B cell (primary cell): Measurements from ENCODE around the gene KCNA4. TPM values are rescaled to one million over a fixed set of nuclear protein-coding genes. Genes with fewer than 3 reads are reported as not detected.

Experiments
- ATAC-seq: fragments of 200-7000 bp; cut with Tn5 transposase; one replicate; pipeline ENCODE4 v1.10.0; 2021; ENCODE audit warnings: low read depth, mild to moderate bottlenecking, moderate number of reproducible peaks, moderate library complexity
- CTCF ChIA-PET: fragments of 350-600 bp; sonication (Branson Sonifier 250); formaldehyde crosslinking; loops from one replicate; lab custom pipeline; 2021; ENCODE audit warnings: antibody characterized with exemption, inconsistent platforms; lab: Charles Lee
- POLR2A ChIA-PET: fragments of 350-600 bp; sonication (Branson Sonifier 250); formaldehyde crosslinking; loops from one replicate; lab custom pipeline; 2021; ENCODE audit warnings: antibody characterized with exemption; lab: Charles Lee
- DNase-seq: peaks from one replicate; pipeline ENCODE4 v3.0.0; 2013
- H2AFZ ChIP-seq: 2 replicates; pipeline ENCODE4 v1.6.1; 2012; ENCODE audit warnings: mild to moderate bottlenecking, low read depth, low read length; ENCODE audit not compliant: insufficient read depth, poor library complexity, severe bottlenecking
- H3K27ac ChIP-seq, 2 donors: 1 replicate in 1 of 2; 2 replicates in 1 of 2; pipeline ENCODE4 v1.5.1; 2012 to 2013; ENCODE audit warnings: low read length in 2 of 2, mild to moderate bottlenecking in 2 of 2, moderate library complexity in 1 of 2
- H3K27me3 ChIP-seq, 4 experiments: fragments of 200-600 bp in 1 of 4; sonication (generic) in 1 of 4; replicated peaks in 1 of 4; 1 replicate in 2 of 4; 2 replicates in 2 of 4; pipeline versions ENCODE4 v1.6.1 to v1.7.0; 2013 to 2016; ENCODE audit warnings: low read length in 3 of 4, mild to moderate bottlenecking in 2 of 4, mixed read lengths in 1 of 4, moderate library complexity in 1 of 4; ENCODE audit not compliant: insufficient read depth in 4 of 4, control insufficient read depth in 3 of 4; ENCODE audit errors: control extremely low read depth in 1 of 4
- H3K36me3 ChIP-seq, 2 experiments: replicated peaks in 1 of 2; 1 replicate in 1 of 2; 2 replicates in 1 of 2; pipeline versions ENCODE4 v1.6.1 to v1.7.1; 2013; ENCODE audit warnings: low read length in 1 of 2; ENCODE audit not compliant: insufficient read depth in 2 of 2, control insufficient read depth in 1 of 2; ENCODE audit errors: control extremely low read depth in 1 of 2, extremely low read depth in 1 of 2
- H3K4me1 ChIP-seq, 2 donors: fragments of 200-600 bp in 1 of 2; sonication (generic) in 1 of 2; 1 replicate in 1 of 2; 2 replicates in 1 of 2; pipeline versions ENCODE4 v1.5.1 to v1.6.1; 2013 to 2017; ENCODE audit warnings: low read length in 2 of 2; ENCODE audit not compliant: control insufficient read depth in 2 of 2, insufficient read depth in 2 of 2
- H3K4me2 ChIP-seq: replicated peaks from 2 replicates; pipeline ENCODE3; 2012; ENCODE audit warnings: mild to moderate bottlenecking, low read depth, low read length; ENCODE audit not compliant: poor library complexity, severe bottlenecking
- H3K4me3 ChIP-seq, 5 experiments: fragments of 200-600 bp in 1 of 5; sonication (generic) in 1 of 5; 1 replicate in 3 of 5; 2 replicates in 2 of 5; pipeline versions ENCODE4 v1.5.1 to v1.7.0; 2011 to 2016; ENCODE audit warnings: low read length in 4 of 5, mild to moderate bottlenecking in 4 of 5, low read depth in 2 of 5, control low read depth in 1 of 5, moderate library complexity in 1 of 5; ENCODE audit not compliant: insufficient read depth in 1 of 5; ENCODE audit errors: control extremely low read depth in 1 of 5, extremely low read depth in 1 of 5
- H3K79me2 ChIP-seq: fragments of 200-600 bp; sonication (generic); one replicate; pipeline ENCODE4 v1.6.0; 2016; ENCODE audit warnings: low read length; ENCODE audit not compliant: control insufficient read depth, insufficient read depth
- H3K9ac ChIP-seq: fragments of 200-600 bp; sonication (generic); 2 replicates; pipeline ENCODE4 v1.6.1; 2017; ENCODE audit warnings: mild to moderate bottlenecking, low read length, moderate library complexity
- H3K9me3 ChIP-seq, 3 donors: one replicate each; pipeline versions ENCODE4 v1.6.1 to v1.7.1; 2013; ENCODE audit warnings: low read length in 2 of 3; ENCODE audit not compliant: control insufficient read depth in 2 of 3, insufficient read depth in 1 of 3; ENCODE audit errors: control extremely low read depth in 1 of 3
- H4K20me1 ChIP-seq: 2 replicates; pipeline ENCODE4 v1.6.0; 2012; ENCODE audit warnings: mild to moderate bottlenecking, low read length; ENCODE audit not compliant: insufficient read depth, control insufficient read depth, poor library complexity, severe bottlenecking
- H3K27ac Mint-ChIP-seq: one replicate; pipeline ENCODE4 v1.8.0; 2021; ENCODE audit warnings: mixed read lengths
- H3K27me3 Mint-ChIP-seq: one replicate; pipeline ENCODE4 v1.8.0; 2021; ENCODE audit warnings: mixed read lengths
- H3K4me1 Mint-ChIP-seq: one replicate; pipeline ENCODE4 v1.8.0; 2021; ENCODE audit warnings: mixed read lengths
- H3K4me3 Mint-ChIP-seq: one replicate; pipeline ENCODE4 v1.8.0; 2021; ENCODE audit warnings: mixed read lengths
- H3K9me3 Mint-ChIP-seq: one replicate; pipeline ENCODE4 v1.8.0; 2022; ENCODE audit warnings: mixed read lengths; ENCODE audit not compliant: insufficient read depth
- EZH2 ChIP-seq: IDR thresholded peaks from 2 replicates; pipeline ENCODE4 v1.6.1; 2012; ENCODE audit warnings: borderline replicate concordance, low read depth, mild to moderate bottlenecking, moderate library complexity, low read length; ENCODE audit not compliant: insufficient read depth, poor library complexity, severe bottlenecking
- WGBS: methylation state at CpG from one replicate; pipeline ENCODE4 v1.1.5; 2013; ENCODE audit warnings: missing lambda C conversion rate; ENCODE audit not compliant: insufficient coverage; 5-methylcytosine and 5-hydroxymethylcytosine counted together
- intact Hi-C: fragments of 100-400 bp; cut with micrococcal nuclease; formaldehyde crosslinking; loops from one replicate; pipeline ENCODE4 v1.10.0; 2022
- polyA plus RNA-seq: library from polyadenylated mRNA; depleted of rRNA; stranded (reverse); fragments of >200 nt; gene quantifications from 2 replicates; pipeline ENCODE4 v1.2.3, GENCODE V29; 2012
- total RNA-seq, 2 donors: library from RNA; stranded (reverse); fragments of 120-200 nt in 1 of 2; gene quantifications; 1 replicate in 1 of 2; 2 replicates in 1 of 2; pipeline versions ENCODE4 v1.2.3 to v1.2.4, GENCODE V29; 2013 to 2022
- TF ChIP-seq, protein P1 (sequence below): fragments of 200-600 bp; IDR thresholded peaks from one replicate; pipeline ENCODE4 v1.8.0; 2022; ENCODE audit warnings: antibody characterized with exemption, mild to moderate bottlenecking

The KCNA4 gene
- total and polyA plus RNA-seq, 2 donors (not counting 1 experiment from before 2014, with no cell fraction given): not detected

GRCh38 chr11:30002157-30002785, 14.6 kb downstream of the KCNA4 start:
- ChIA-PET CTCF (no interaction called here), POLR2A (no interaction called here)
- intact Hi-C loops: no loop called here
- WGBS: no CpG with 5 or more reads among the region's 4 CpGs
- H3K9me3 ChIP-seq: no peaks in the 10 kb centered on the region
- ATAC-seq: no peak
- DNase-seq: no peak
- no peaks in the 10 kb centered on the region for H3K4me1 Mint-ChIP-seq
- no peak overlapping the region for H3K4me3 Mint-ChIP-seq
- no peaks in the 10 kb centered on the region for H3K27me3 Mint-ChIP-seq
- no peaks in the 10 kb centered on the region for H3K9me3 Mint-ChIP-seq
- no peak overlapping the region for H3K4me3 ChIP-seq
- H3K4me1 ChIP-seq: no peaks in the 10 kb centered on the region
- no peak overlapping the region for H3K27ac ChIP-seq
- H4K20me1 ChIP-seq: no peaks in the 10 kb centered on the region
- H2AFZ ChIP-seq: no peak overlapping the region
- H3K27ac Mint-ChIP-seq: no peak overlapping the region
- no peaks in the 10 kb centered on the region for H3K79me2 ChIP-seq
- TF ChIP-seq, protein P1, sequence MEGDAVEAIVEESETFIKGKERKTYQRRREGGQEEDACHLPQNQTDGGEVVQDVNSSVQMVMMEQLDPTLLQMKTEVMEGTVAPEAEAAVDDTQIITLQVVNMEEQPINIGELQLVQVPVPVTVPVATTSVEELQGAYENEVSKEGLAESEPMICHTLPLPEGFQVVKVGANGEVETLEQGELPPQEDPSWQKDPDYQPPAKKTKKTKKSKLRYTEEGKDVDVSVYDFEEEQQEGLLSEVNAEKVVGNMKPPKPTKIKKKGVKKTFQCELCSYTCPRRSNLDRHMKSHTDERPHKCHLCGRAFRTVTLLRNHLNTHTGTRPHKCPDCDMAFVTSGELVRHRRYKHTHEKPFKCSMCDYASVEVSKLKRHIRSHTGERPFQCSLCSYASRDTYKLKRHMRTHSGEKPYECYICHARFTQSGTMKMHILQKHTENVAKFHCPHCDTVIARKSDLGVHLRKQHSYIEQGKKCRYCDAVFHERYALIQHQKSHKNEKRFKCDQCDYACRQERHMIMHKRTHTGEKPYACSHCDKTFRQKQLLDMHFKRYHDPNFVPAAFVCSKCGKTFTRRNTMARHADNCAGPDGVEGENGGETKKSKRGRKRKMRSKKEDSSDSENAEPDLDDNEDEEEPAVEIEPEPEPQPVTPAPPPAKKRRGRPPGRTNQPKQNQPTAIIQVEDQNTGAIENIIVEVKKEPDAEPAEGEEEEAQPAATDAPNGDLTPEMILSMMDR: no peak
- no peak for TF ChIP-seq EZH2
- no peaks in the 10 kb centered on the region for H3K36me3 ChIP-seq
- H3K9ac ChIP-seq: no peak overlapping the region
- H3K4me2 ChIP-seq: no peak overlapping the region
- H3K27me3 ChIP-seq: no peaks in the 10 kb centered on the region

GRCh38 chr11:30000986-30001750, 15.7 kb downstream of the KCNA4 start:
- intact Hi-C loops: no loop called here
- no peak for DNase-seq
- ATAC-seq: no peak
- WGBS: 67% methylated on average over 1 of the region's 5 CpGs
- Histone ChIP-seq H2AFZ (no peak overlapping the region), H3K27ac (no peak overlapping the region), H3K36me3 (no peaks in the 10 kb centered on the region), H3K4me2 (no peak overlapping the region), H3K4me1 (no peaks in the 10 kb centered on the region), H3K4me3 (no peak overlapping the region), H3K79me2 (no peaks in the 10 kb centered on the region), H3K9ac (no peak overlapping the region), H4K20me1 (no peaks in the 10 kb centered on the region), H3K9me3 (no peaks in the 10 kb centered on the region), H3K27me3 (no peaks in the 10 kb centered on the region)
- no peaks in the 10 kb centered on the region for H3K9me3 Mint-ChIP-seq
- no peak overlapping the region for H3K27ac Mint-ChIP-seq
- TF ChIP-seq, protein P1: no peak
- CTCF ChIA-PET: no interaction called here
- H3K4me3 Mint-ChIP-seq: no peak overlapping the region
- H3K4me1 Mint-ChIP-seq: no peaks in the 10 kb centered on the region
- POLR2A ChIA-PET: no interaction called here
- H3K27me3 Mint-ChIP-seq: no peaks in the 10 kb centered on the region
